Osteocyte (in vitro differentiated cells): ENCODE measurements around the gene UBXN2A. TPM values are rescaled to one million over a fixed set of nuclear protein-coding genes. Genes with fewer than 3 reads are reported as not detected.
A peak's percentile ranks its signal among the peaks of the same experiment; 100 is the strongest.
"Not testable (repeated sequence)": the region's sequence is repeated elsewhere in the genome, so short reads cannot be mapped to it uniquely, and the experiment has no call there.

Experiments
- DNase-seq: peaks from one replicate; pipeline ENCODE4 v3.0.0; 2021; ENCODE audit warnings: mixed read lengths; ENCODE audit not compliant: unreplicated experiment; ENCODE audit errors: extremely low spot score
- H3K27ac Mint-ChIP-seq: one replicate; pipeline ENCODE4 v1.8.0; 2021; ENCODE audit warnings: mild to moderate bottlenecking, mixed read lengths; ENCODE audit not compliant: unreplicated experiment
- H3K27me3 Mint-ChIP-seq: one replicate; pipeline ENCODE4 v1.8.0; 2021; ENCODE audit warnings: mixed read lengths; ENCODE audit not compliant: unreplicated experiment
- H3K36me3 Mint-ChIP-seq: one replicate; pipeline ENCODE4 v1.8.0; 2021; ENCODE audit warnings: mixed read lengths; ENCODE audit not compliant: unreplicated experiment
- H3K4me1 Mint-ChIP-seq: one replicate; pipeline ENCODE4 v1.8.0; 2021; ENCODE audit warnings: mixed read lengths; ENCODE audit not compliant: unreplicated experiment
- H3K4me3 Mint-ChIP-seq: one replicate; pipeline ENCODE4 v1.8.0; 2021; ENCODE audit warnings: mild to moderate bottlenecking, moderate library complexity, mixed read lengths; ENCODE audit not compliant: unreplicated experiment
- H3K9me3 Mint-ChIP-seq: one replicate; pipeline ENCODE4 v1.8.0; 2021; ENCODE audit warnings: mixed read lengths; ENCODE audit not compliant: unreplicated experiment
- total RNA-seq: library from RNA; stranded (reverse); gene quantifications from 2 replicates; pipeline ENCODE4 v1.2.1, GENCODE V29; 2021
- TF ChIP-seq, protein P1 (sequence below): fragments of 200-600 bp; sonication (generic); IDR thresholded peaks from 2 replicates; pipeline ENCODE4 v1.5.0; 2021; ENCODE audit warnings: antibody characterized with exemption, mild to moderate bottlenecking, moderate library complexity

Gene UBXN2A
- total RNA-seq, 1 donor from 2014 or later, result 18.8 TPM

DNA sequence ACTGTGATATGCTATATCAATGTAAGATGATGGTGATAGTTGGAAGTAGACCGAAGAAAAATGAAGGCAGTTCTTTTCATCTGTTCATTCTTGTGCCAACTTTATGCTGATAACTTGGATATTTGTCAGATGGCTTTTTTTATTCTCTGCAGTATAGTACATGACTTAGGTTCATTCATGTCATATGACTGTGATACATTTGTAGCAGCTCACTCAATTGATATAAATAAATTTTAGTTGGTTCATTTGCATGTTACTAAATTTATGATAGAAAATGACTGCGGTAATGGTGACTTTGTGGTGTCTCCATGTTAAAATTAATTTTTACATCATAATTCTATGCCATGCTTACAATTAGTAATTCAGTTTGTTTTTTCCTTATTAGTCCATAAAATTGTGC, 7.1 kb downstream of the UBXN2A start:
- no peak for DNase-seq
- TF ChIP-seq, protein P1, sequence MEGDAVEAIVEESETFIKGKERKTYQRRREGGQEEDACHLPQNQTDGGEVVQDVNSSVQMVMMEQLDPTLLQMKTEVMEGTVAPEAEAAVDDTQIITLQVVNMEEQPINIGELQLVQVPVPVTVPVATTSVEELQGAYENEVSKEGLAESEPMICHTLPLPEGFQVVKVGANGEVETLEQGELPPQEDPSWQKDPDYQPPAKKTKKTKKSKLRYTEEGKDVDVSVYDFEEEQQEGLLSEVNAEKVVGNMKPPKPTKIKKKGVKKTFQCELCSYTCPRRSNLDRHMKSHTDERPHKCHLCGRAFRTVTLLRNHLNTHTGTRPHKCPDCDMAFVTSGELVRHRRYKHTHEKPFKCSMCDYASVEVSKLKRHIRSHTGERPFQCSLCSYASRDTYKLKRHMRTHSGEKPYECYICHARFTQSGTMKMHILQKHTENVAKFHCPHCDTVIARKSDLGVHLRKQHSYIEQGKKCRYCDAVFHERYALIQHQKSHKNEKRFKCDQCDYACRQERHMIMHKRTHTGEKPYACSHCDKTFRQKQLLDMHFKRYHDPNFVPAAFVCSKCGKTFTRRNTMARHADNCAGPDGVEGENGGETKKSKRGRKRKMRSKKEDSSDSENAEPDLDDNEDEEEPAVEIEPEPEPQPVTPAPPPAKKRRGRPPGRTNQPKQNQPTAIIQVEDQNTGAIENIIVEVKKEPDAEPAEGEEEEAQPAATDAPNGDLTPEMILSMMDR, result no peak
- peaks cover 19% of the 10 kb centered on the region for H3K4me1 Mint-ChIP-seq
- H3K36me3 Mint-ChIP-seq, result peaks cover 8% of the 10 kb centered on the region
- no peak overlapping the region for H3K27ac Mint-ChIP-seq
- H3K4me3 Mint-ChIP-seq, result no peak overlapping the region
- H3K27me3 Mint-ChIP-seq, result no peaks in the 10 kb centered on the region
- H3K9me3 Mint-ChIP-seq, result no peaks in the 10 kb centered on the region

DNA sequence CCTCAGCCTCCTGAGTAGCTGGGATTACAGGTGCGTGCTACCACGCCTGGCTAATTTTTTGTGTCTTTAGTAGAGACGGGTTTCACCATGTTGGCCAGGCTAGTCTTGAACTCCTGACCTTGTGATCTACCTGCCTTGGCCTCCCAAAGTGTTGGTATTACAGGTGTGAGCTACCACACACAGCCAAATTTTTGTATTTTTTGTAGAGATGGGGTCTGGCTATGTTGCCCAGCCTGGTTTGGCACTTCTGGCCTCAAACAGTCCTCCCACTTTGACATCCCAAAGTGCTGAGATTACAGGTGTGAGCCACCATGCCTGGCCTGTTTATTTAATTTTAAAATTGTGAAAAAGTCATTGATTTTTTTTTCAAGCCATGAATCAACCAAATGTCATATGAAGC, 12.3 kb downstream of the UBXN2A start:
- not testable (repeated sequence) for H3K36me3 Mint-ChIP-seq, H3K9me3 Mint-ChIP-seq, H3K4me3 Mint-ChIP-seq, H3K27ac Mint-ChIP-seq, H3K27me3 Mint-ChIP-seq, H3K4me1 Mint-ChIP-seq
- peak; percentile 10 for DNase-seq

DNA sequence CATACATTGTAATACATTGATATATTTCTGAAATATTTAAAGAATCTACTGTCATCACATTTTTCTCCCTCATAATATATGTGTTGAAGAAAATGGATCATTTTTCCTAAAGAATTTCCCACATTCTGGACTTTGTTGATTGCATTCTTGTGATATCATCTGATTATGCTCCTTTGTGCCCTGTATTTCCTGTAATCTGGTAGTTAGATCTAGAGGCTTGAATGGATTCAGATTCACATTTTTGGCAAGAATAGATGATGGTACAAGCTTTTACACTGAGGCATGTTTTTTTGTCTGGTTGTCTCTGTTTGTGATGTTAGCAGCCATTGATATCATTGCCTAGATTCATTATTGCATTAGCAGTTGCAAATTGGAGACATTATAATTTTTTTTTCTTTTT, 13.4 kb downstream of the UBXN2A start:
- H3K4me1 Mint-ChIP-seq, result peaks cover 5% of the 10 kb centered on the region
- H3K36me3 Mint-ChIP-seq, result no peaks in the 10 kb centered on the region
- no peaks in the 10 kb centered on the region for H3K27me3 Mint-ChIP-seq
- no peak overlapping the region for H3K27ac Mint-ChIP-seq
- H3K4me3 Mint-ChIP-seq, result no peak overlapping the region
- TF ChIP-seq, protein P1, result no peak
- H3K9me3 Mint-ChIP-seq, result no peaks in the 10 kb centered on the region
- no peak for DNase-seq

DNA sequence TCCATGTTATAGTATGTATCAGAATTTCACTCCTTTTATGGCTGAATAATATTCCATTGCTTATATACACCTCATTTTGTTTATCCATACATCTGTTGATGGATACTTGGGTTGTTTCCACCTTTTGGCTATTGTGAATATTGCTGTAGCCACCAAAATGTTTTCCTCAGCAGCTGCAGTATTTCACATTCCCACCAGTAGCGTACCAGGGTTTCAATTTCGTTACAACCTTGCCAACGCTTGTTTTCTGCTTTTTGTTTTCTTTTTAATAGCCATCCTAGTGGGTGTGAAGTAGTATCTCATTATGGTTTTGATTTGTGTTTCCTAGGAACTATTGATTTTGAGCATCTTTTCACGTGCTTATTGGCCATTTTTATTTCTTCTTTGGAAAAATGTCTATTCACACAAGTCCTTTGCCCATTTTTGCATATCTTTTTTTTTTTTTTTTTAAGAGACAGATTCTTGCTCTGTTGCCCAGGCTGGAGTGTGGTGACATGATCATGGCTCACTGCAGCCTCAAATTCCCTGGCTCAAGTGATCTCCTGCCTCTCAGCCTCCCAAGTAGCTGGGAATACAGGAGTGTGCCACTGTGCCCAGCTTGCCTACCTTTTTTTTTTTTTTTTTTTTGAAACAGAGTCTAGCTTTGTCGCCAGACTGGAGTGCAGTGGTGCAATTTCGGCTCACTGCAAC, 14.2 kb downstream of the UBXN2A start:
- no peak for DNase-seq
- H3K4me1 Mint-ChIP-seq, result peaks cover 5% of the 10 kb centered on the region
- H3K36me3 Mint-ChIP-seq, result no peaks in the 10 kb centered on the region
- no peaks in the 10 kb centered on the region for H3K27me3 Mint-ChIP-seq
- TF ChIP-seq, protein P1, result no peak
- H3K4me3 Mint-ChIP-seq, result no peak overlapping the region
- H3K27ac Mint-ChIP-seq, result no peak overlapping the region
- no peaks in the 10 kb centered on the region for H3K9me3 Mint-ChIP-seq

DNA sequence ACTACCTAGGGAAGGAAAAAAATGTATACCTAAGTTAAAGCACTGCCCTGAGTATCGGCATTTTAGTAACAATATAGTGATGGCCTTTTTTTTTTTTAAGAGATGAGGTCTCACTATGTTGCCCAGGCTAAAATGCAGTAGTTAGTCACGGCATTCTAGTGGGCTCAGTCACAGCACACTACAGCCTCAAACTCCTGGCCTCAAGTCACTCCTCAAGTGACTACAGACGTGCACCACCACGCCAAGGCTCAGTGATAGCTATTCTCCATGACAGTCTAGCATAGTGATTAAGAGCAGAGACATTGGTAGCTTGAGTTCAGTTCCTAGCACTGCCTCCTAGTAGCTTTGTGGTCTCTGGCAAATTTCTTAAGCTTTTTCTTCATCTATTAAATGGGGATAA, 27.6 kb downstream of the UBXN2A start:
- Mint-ChIP-seq H3K4me3 (no peak overlapping the region), H3K9me3 (no peaks in the 10 kb centered on the region), H3K4me1 (no peaks in the 10 kb centered on the region), H3K27me3 (no peaks in the 10 kb centered on the region), H3K27ac (no peak overlapping the region), H3K36me3 (peaks cover 9% of the 10 kb centered on the region)
- TF ChIP-seq, protein P1, result no peak
- peak; percentile 19 for DNase-seq
